Caco-2 (cell line): Measurements from ENCODE around the gene TPD52L1. TPM values are rescaled to one million over a fixed set of nuclear protein-coding genes. Genes with fewer than 3 reads are reported as not detected.

Experiments used
- BruUV-seq: library from RNA; stranded (reverse); fragments of 400-500 nt; replicated peaks from 2 replicates; lab custom pipeline; 2021; lab: Mats Ljungman, UMichigan
- CTCF ChIA-PET: fragments of 300-600 bp; sonication (Branson Sonifier 250); formaldehyde crosslinking; loops from one replicate; lab custom pipeline; 2022; ENCODE audit warnings: antibody characterized with exemption; lab: Charles Lee
- POLR2A ChIA-PET: fragments of 300-600 bp; sonication (Branson Sonifier 250); formaldehyde crosslinking; loops from one replicate; lab custom pipeline; 2022; ENCODE audit warnings: antibody characterized with exemption; lab: Charles Lee
- DNase-seq, 2 experiments: peaks; one replicate each; pipeline versions ENCODE4 v3.0.0 to v3.0.0-alpha.2; 2020 to 2022
- H3K27me3 ChIP-seq: replicated peaks from 2 replicates; pipeline ENCODE4 v1.6.0; 2011; ENCODE audit warnings: low read length; ENCODE audit not compliant: control insufficient read depth, insufficient read depth
- H3K36me3 ChIP-seq: 2 replicates; pipeline ENCODE4 v1.5.1; 2011; ENCODE audit warnings: low read length; ENCODE audit not compliant: control insufficient read depth, insufficient read depth
- H3K4me1 ChIP-seq: fragments of 250-450 bp; sonication (Bioruptor Pico); 2 replicates; pipeline ENCODE4 v1.5.1; 2020; ENCODE audit warnings: mild to moderate bottlenecking
- H3K4me3 ChIP-seq: 2 replicates; pipeline ENCODE4 v1.5.1; 2011; ENCODE audit warnings: low read depth, mild to moderate bottlenecking, control low read depth, low read length
- H3K9me3 ChIP-seq: fragments of 250-450 bp; sonication (Bioruptor Pico); 2 replicates; pipeline ENCODE4 v1.5.1; 2020; ENCODE audit warnings: mild to moderate bottlenecking, moderate library complexity
- H3K27ac Mint-ChIP-seq: one replicate; pipeline ENCODE4 v1.8.0; 2022; ENCODE audit warnings: mixed read lengths; ENCODE audit not compliant: unreplicated experiment
- H3K27me3 Mint-ChIP-seq: one replicate; pipeline ENCODE4 v1.8.0; 2022; ENCODE audit warnings: mixed read lengths; ENCODE audit not compliant: insufficient read depth, unreplicated experiment
- H3K36me3 Mint-ChIP-seq: one replicate; pipeline ENCODE4 v1.8.0; 2022; ENCODE audit warnings: mild to moderate bottlenecking, mixed read lengths; ENCODE audit not compliant: insufficient read depth, unreplicated experiment
- H3K4me1 Mint-ChIP-seq: one replicate; pipeline ENCODE4 v1.8.0; 2022; ENCODE audit warnings: low read depth, mixed read lengths; ENCODE audit not compliant: unreplicated experiment
- H3K4me3 Mint-ChIP-seq: one replicate; pipeline ENCODE4 v1.8.0; 2022; ENCODE audit warnings: mild to moderate bottlenecking, moderate library complexity, mixed read lengths; ENCODE audit not compliant: unreplicated experiment
- H3K9me3 Mint-ChIP-seq: one replicate; pipeline ENCODE4 v1.8.0; 2022; ENCODE audit warnings: mixed read lengths; ENCODE audit not compliant: unreplicated experiment
- CTCF ChIP-seq, 2 experiments: fragments of 200-600 bp in 1 of 2; IDR thresholded peaks; 1 replicate in 1 of 2; 2 replicates in 1 of 2; pipeline versions ENCODE4 v1.5.1 to v1.8.0; 2011 to 2022; ENCODE audit warnings: antibody characterized with exemption in 1 of 2, control low read depth in 1 of 2, inconsistent platforms in 1 of 2, low read depth in 1 of 2, low read length in 1 of 2, mild to moderate bottlenecking in 1 of 2, moderate library complexity in 1 of 2; ENCODE audit not compliant: insufficient read depth in 1 of 2, severe bottlenecking in 1 of 2, unreplicated experiment in 1 of 2
- intact Hi-C: fragments of 100-400 bp; cut with micrococcal nuclease; formaldehyde crosslinking; loops from one replicate; pipeline ENCODE4 v1.10.0; 2022; ENCODE audit not compliant: unreplicated experiment
- total RNA-seq: library from RNA; stranded (reverse); gene quantifications from 2 replicates; pipeline ENCODE4 v1.2.3, GENCODE V29; 2022

TPD52L1 gene
- total RNA-seq, 1 experiment from 2014 or later: 83.9 TPM

GRCh38 chr6:125165776-125166175 is 12.2 kb downstream of the TPD52L1 start:
- Histone ChIP-seq H3K4me3 (no peak overlapping the region), H3K4me1 (no peaks in the 10 kb centered on the region), H3K9me3 (no peaks in the 10 kb centered on the region), H3K27me3 (no peaks in the 10 kb centered on the region), H3K36me3 (no peaks in the 10 kb centered on the region)
- CTCF ChIA-PET: no interaction called here
- POLR2A ChIA-PET: no interaction called here
- Mint-ChIP-seq H3K4me1 (no peaks in the 10 kb centered on the region), H3K36me3 (no peaks in the 10 kb centered on the region), H3K27me3 (no peaks in the 10 kb centered on the region), H3K27ac (no peak overlapping the region), H3K9me3 (peaks cover 10% of the 10 kb centered on the region), H3K4me3 (no peak overlapping the region)
- TF ChIP-seq CTCF (IDR thresholded peaks at IDR 0.05; ENCODE audit: insufficient read depth in 1 of 2, low read depth in 1 of 2, low read length in 1 of 2, severe bottlenecking in 1 of 2, unreplicated experiment in 1 of 2): no peak
- intact Hi-C loops: no loop called here
- no TSS peak for BruUV-seq
- DNase-seq: no peak

- Histone ChIP-seq H3K36me3 (no peaks in the 10 kb centered on the region), H3K9me3 (no peaks in the 10 kb centered on the region), H3K4me1 (no peaks in the 10 kb centered on the region), H3K4me3 (no peak overlapping the region), H3K27me3 (no peaks in the 10 kb centered on the region)
- H3K27me3 Mint-ChIP-seq: no peaks in the 10 kb centered on the region
- H3K27ac Mint-ChIP-seq: no peak overlapping the region
- H3K4me1 Mint-ChIP-seq: no peaks in the 10 kb centered on the region
- H3K9me3 Mint-ChIP-seq: peaks cover 10% of the 10 kb centered on the region
- no peaks in the 10 kb centered on the region for H3K36me3 Mint-ChIP-seq
- no peak for DNase-seq
- intact Hi-C loops: no loop called here
- TF ChIP-seq CTCF (IDR thresholded peaks at IDR 0.05; ENCODE audit: insufficient read depth in 1 of 2, low read depth in 1 of 2, low read length in 1 of 2, severe bottlenecking in 1 of 2, unreplicated experiment in 1 of 2): no peak
- CTCF ChIA-PET: interaction anchor here (0.9 kb wide), 1 partner anchor 11 kb away, joined by 3 read pairs; no protein-coding TSS in a partner anchor
- no TSS peak for BruUV-seq
- POLR2A ChIA-PET: no interaction called here
- no peak overlapping the region for H3K4me3 Mint-ChIP-seq
Observed at GRCh38 chr6:125166711-125167110, 13.1 kb downstream of the TPD52L1 start.

- intact Hi-C loops: no loop called here
- no peak overlapping the region for H3K4me3 ChIP-seq
- H3K4me3 Mint-ChIP-seq: no peak overlapping the region
- POLR2A ChIA-PET: no interaction called here
- no peaks in the 10 kb centered on the region for H3K36me3 Mint-ChIP-seq
- BruUV-seq: no TSS peak
- H3K27me3 ChIP-seq: no peaks in the 10 kb centered on the region
- TF ChIP-seq CTCF (IDR thresholded peaks at IDR 0.05; ENCODE audit: insufficient read depth in 1 of 2, low read depth in 1 of 2, low read length in 1 of 2, severe bottlenecking in 1 of 2, unreplicated experiment in 1 of 2): no peak
- H3K4me1 Mint-ChIP-seq: no peaks in the 10 kb centered on the region
- no peak overlapping the region for H3K27ac Mint-ChIP-seq
- no peak for DNase-seq
- peaks cover 10% of the 10 kb centered on the region for H3K9me3 Mint-ChIP-seq
- H3K36me3 ChIP-seq: no peaks in the 10 kb centered on the region
- H3K4me1 ChIP-seq: no peaks in the 10 kb centered on the region
- H3K27me3 Mint-ChIP-seq: no peaks in the 10 kb centered on the region
- no peaks in the 10 kb centered on the region for H3K9me3 ChIP-seq
- CTCF ChIA-PET: no interaction called here
Observed at GRCh38 chr6:125167579-125167978, 14.0 kb downstream of the TPD52L1 start.
